ENCODE data around the gene CPNE2. TPM values are rescaled to one million over a fixed set of nuclear protein-coding genes. Genes with fewer than 3 reads are reported as not detected.
"Not testable (repeated sequence)": the region's sequence is repeated elsewhere in the genome, so short reads cannot be mapped to it uniquely, and the experiment has no call there.

Gene CPNE2
- 10 to 100 TPM; 33.2 to 50.3 (median 38.2) TPM for polyA plus RNA-seq (ENCODE audit: insufficient read length in 4 of 4)

- no peak for DNase-seq (ENCODE audit: low read depth in 4 of 4, low spot score in 3 of 4)
Observed at GRCh38 chr16:57091975-57092785, at the start of gene CPNE2. Gene CPNE2 (plus strand): TSS chr16:57092583. CDS start chr16:57110743, 18,160 bp downstream.

GRCh38 chr16:57043248-57043647, 49.1 kb upstream of the CPNE2 start:
- no peak for DNase-seq (ENCODE audit: low read depth in 4 of 4, low spot score in 3 of 4)

- DNase-seq (ENCODE audit: low read depth in 4 of 4, low spot score in 3 of 4): no peak
Observed at GRCh38 chr16:57044931-57045693, 47.3 kb upstream of the CPNE2 start.

- DNase-seq (ENCODE audit: low read depth in 4 of 4, low spot score in 3 of 4): peak; percentile 35 to 63 (median 52)
Observed at GRCh38 chr16:57045694-57046381, 46.5 kb upstream of the CPNE2 start.

GRCh38 chr16:57048095-57048494, 44.3 kb upstream of the CPNE2 start:
- DNase-seq (ENCODE audit: low read depth in 4 of 4, low spot score in 3 of 4): no peak

GRCh38 chr16:57049678-57050077, 42.7 kb upstream of the CPNE2 start:
- DNase-seq (ENCODE audit: low read depth in 4 of 4, low spot score in 3 of 4): no peak

- no peak for DNase-seq (ENCODE audit: low read depth in 4 of 4, low spot score in 3 of 4)
Observed at GRCh38 chr16:57051696-57052228, 40.6 kb upstream of the CPNE2 start.

GRCh38 chr16:57053206-57053605, 39.2 kb upstream of the CPNE2 start:
- no peak for DNase-seq (ENCODE audit: low read depth in 4 of 4, low spot score in 3 of 4)

GRCh38 chr16:57054338-57054737, 38.0 kb upstream of the CPNE2 start:
- DNase-seq (ENCODE audit: low read depth in 4 of 4, low spot score in 3 of 4): no peak

- no peak for DNase-seq (ENCODE audit: low read depth in 4 of 4, low spot score in 3 of 4)
Observed at GRCh38 chr16:57054771-57055170, 37.6 kb upstream of the CPNE2 start.

GRCh38 chr16:57055671-57056070, 36.7 kb upstream of the CPNE2 start:
- DNase-seq (ENCODE audit: low read depth in 4 of 4, low spot score in 3 of 4): no peak

GRCh38 chr16:57058291-57058861, 34.0 kb upstream of the CPNE2 start:
- DNase-seq (ENCODE audit: low read depth in 4 of 4, low spot score in 3 of 4): no peak

GRCh38 chr16:57060323-57061083, 31.9 kb upstream of the CPNE2 start:
- DNase-seq (ENCODE audit: low read depth in 4 of 4, low spot score in 3 of 4): no peak

- no peak for DNase-seq (ENCODE audit: low read depth in 4 of 4, low spot score in 3 of 4)
Observed at GRCh38 chr16:57061084-57061905, 31.1 kb upstream of the CPNE2 start.

- DNase-seq (ENCODE audit: low read depth in 4 of 4, low spot score in 3 of 4): no peak
Observed at GRCh38 chr16:57062329-57062728, 30.1 kb upstream of the CPNE2 start.

GRCh38 chr16:57063189-57063588, 29.2 kb upstream of the CPNE2 start:
- DNase-seq (ENCODE audit: low read depth in 4 of 4, low spot score in 3 of 4): not testable (repeated sequence)

GRCh38 chr16:57064995-57065394, 27.4 kb upstream of the CPNE2 start:
- DNase-seq (ENCODE audit: low read depth in 4 of 4, low spot score in 3 of 4): no peak

- no peak for DNase-seq (ENCODE audit: low read depth in 4 of 4, low spot score in 3 of 4)
Observed at GRCh38 chr16:57066625-57067024, 25.8 kb upstream of the CPNE2 start.

GRCh38 chr16:57067347-57067746, 25.0 kb upstream of the CPNE2 start:
- DNase-seq (ENCODE audit: low read depth in 4 of 4, low spot score in 3 of 4): no peak
